Upper lobe of left lung (tissue), 6 donors: Measurements from ENCODE around the gene RIN3. TPM values are rescaled to one million over a fixed set of nuclear protein-coding genes. Genes with fewer than 3 reads are reported as not detected.

Experiments used
- ATAC-seq, 2 donors: fragments of 200-7000 bp; cut with Tn5 transposase; one replicate each; pipeline ENCODE4 v1.9.1; 2022; ENCODE audit warnings: mild to moderate bottlenecking in 2 of 2, moderate library complexity in 2 of 2; ENCODE audit not compliant: low FRiP score in 2 of 2
- DNase-seq, 2 donors: peaks; one replicate each; pipeline ENCODE4 v3.0.0-alpha.2; 2019 to 2020
- H3K27ac ChIP-seq, 4 donors: fragments of 200-600 bp; sonication (generic); one replicate each; pipeline ENCODE4 v1.5.1; 2016 to 2019
- H3K27me3 ChIP-seq, 4 donors: fragments of 200-600 bp; sonication (generic); one replicate each; pipeline ENCODE4 v1.5.1; 2017 to 2019
- H3K36me3 ChIP-seq, 4 donors: fragments of 200-600 bp; sonication (generic); one replicate each; pipeline ENCODE4 v1.5.1; 2016 to 2019
- H3K4me1 ChIP-seq, 4 donors: fragments of 200-600 bp; sonication (generic); one replicate each; pipeline ENCODE4 v1.5.1; 2018 to 2019
- H3K4me3 ChIP-seq, 4 donors: fragments of 200-600 bp; sonication (generic); one replicate each; pipeline ENCODE4 v1.5.1; 2017 to 2019; ENCODE audit warnings: mild to moderate bottlenecking in 2 of 4, moderate library complexity in 1 of 4
- H3K9me3 ChIP-seq, 4 donors: fragments of 200-600 bp; sonication (generic); one replicate each; pipeline ENCODE4 v1.5.1; 2018 to 2019
- EP300 ChIP-seq, 4 donors: sonication (generic); formaldehyde crosslinking; IDR thresholded peaks; one replicate each; pipeline ENCODE4 v1.5.1; 2017; ENCODE audit warnings: antibody characterized with exemption in 4 of 4, control low read depth in 2 of 4
- POLR2A ChIP-seq, 4 donors: fragments of 450-650 bp; IDR thresholded peaks; one replicate each; pipeline ENCODE4 v1.5.1; 2016 to 2017; ENCODE audit warnings: antibody characterized with exemption in 4 of 4, mild to moderate bottlenecking in 2 of 4
- POLR2AphosphoS5 ChIP-seq, 2 donors: sonication (generic); formaldehyde crosslinking; IDR thresholded peaks; one replicate each; pipeline ENCODE4 v1.5.1; 2017; ENCODE audit warnings: antibody characterized with exemption in 2 of 2
- WGBS, 2 donors: methylation state at CpG; one replicate each; pipeline ENCODE4 v1.1.5; 2017 to 2018; 5-methylcytosine and 5-hydroxymethylcytosine counted together
- total RNA-seq, 6 donors: library from RNA; depleted of rRNA in 4 of 6; stranded (reverse); fragments of >200 nt in 4 of 6; gene quantifications; one replicate each; pipeline versions ENCODE4 v1.1.0 to v1.2.1, GENCODE V29; 2016 to 2021
- TF ChIP-seq, protein P1 (sequence below), 6 experiments: fragments of 450-650 bp in 4 of 6; fragments of 200-600 bp in 2 of 6; sonication (generic) in 2 of 6; IDR thresholded peaks; one replicate each; pipeline ENCODE4 v1.5.1; 2016 to 2019; ENCODE audit warnings: antibody characterized with exemption in 6 of 6
- donor health status: DM: no; HTN: no; CAD: no; lungs with moderate emphysema.
- donor health status: DM: no; HTN: yes; CAD: no; lungs with severe emphysema.

RIN3 gene
- total RNA-seq, 6 donors from 2014 or later: 19.0 to 88.0 (median 59.7) TPM

DNA sequence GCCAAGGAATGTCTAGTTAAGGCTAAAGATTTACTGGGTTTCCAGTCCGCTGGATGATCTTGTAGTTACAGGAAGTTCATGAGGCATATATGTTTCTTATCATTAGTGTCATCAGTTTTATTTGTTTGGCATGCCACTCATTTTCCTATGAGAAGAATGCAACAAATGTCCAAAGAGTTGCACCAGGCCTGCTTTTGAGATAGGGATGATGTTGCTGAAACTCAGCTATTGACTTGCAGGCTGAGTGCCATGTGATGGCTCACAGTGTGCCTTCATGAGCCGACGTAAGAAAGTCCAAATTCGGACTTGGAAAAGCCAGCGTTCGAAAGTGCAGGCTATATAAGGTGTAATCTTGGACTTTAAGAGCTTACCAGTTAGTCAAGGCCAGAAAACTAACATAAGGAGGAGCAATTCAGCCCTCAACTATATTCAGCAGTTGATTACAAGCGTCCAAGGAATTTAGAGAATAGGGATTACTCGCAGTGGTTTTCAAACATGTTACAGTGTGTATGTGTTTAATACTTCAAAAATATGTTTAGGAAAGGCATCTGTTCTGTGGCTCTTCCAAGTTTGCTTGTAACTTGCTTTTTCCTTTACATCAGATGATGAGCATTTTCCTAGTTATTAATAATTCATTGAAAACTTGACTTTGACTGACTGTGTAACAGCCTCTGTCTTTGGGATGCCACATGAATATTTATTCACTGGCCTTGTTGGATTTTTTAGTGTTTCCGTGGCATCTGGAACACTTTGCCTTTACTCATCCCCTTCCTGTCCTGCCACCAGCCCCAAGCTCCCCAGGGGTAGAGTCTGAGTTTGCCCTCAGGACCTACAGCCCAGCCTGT lies 133.6 kb downstream of the RIN3 start:
- 78 to 84% methylated on average over 9 of the region's 9 CpGs for WGBS, 2 donors
- TF ChIP-seq, protein P1, sequence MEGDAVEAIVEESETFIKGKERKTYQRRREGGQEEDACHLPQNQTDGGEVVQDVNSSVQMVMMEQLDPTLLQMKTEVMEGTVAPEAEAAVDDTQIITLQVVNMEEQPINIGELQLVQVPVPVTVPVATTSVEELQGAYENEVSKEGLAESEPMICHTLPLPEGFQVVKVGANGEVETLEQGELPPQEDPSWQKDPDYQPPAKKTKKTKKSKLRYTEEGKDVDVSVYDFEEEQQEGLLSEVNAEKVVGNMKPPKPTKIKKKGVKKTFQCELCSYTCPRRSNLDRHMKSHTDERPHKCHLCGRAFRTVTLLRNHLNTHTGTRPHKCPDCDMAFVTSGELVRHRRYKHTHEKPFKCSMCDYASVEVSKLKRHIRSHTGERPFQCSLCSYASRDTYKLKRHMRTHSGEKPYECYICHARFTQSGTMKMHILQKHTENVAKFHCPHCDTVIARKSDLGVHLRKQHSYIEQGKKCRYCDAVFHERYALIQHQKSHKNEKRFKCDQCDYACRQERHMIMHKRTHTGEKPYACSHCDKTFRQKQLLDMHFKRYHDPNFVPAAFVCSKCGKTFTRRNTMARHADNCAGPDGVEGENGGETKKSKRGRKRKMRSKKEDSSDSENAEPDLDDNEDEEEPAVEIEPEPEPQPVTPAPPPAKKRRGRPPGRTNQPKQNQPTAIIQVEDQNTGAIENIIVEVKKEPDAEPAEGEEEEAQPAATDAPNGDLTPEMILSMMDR (IDR thresholded peaks at IDR 0.05): no peak
- peak; percentile 44 to 70 for TF ChIP-seq POLR2AphosphoS5 (IDR thresholded peaks at IDR 0.05)
- Histone ChIP-seq H3K36me3 (peaks cover 0 to 18% (median 5%) of the 10 kb centered on the region in 4 donors), H3K4me3 (no peak overlapping the region), H3K27me3 (no peaks in the 10 kb centered on the region), H3K9me3 (no peaks in the 10 kb centered on the region), H3K27ac (peak overlapping the region; percentile 85 to 96 (median 88)), H3K4me1 (peaks cover 31 to 67% (median 51%) of the 10 kb centered on the region in 4 donors)
- ATAC-seq (no peak), DNase-seq (no peak)

- Histone ChIP-seq H3K27ac (peak overlapping the region; percentile 85 to 96 (median 88)), H3K4me1 (peaks cover 31 to 67% (median 51%) of the 10 kb centered on the region in 4 donors), H3K36me3 (peaks cover 0 to 18% (median 2%) of the 10 kb centered on the region in 4 donors), H3K4me3 (no peak overlapping the region), H3K9me3 (no peaks in the 10 kb centered on the region), H3K27me3 (no peaks in the 10 kb centered on the region)
- ATAC-seq (no peak), DNase-seq (no peak)
- WGBS, 2 donors: 47 to 60% methylated on average over 1 to 4 of the region's 4 CpGs
- TF ChIP-seq POLR2A (IDR thresholded peaks at IDR 0.05): no peak
- TF ChIP-seq, protein P1 (IDR thresholded peaks at IDR 0.05): no peak
- no peak for TF ChIP-seq EP300 (IDR thresholded peaks at IDR 0.05)
- TF ChIP-seq POLR2AphosphoS5 (IDR thresholded peaks at IDR 0.05): no peak
Measured at GRCh38 chr14:92647797-92648279, 134.3 kb downstream of the RIN3 start.

DNA sequence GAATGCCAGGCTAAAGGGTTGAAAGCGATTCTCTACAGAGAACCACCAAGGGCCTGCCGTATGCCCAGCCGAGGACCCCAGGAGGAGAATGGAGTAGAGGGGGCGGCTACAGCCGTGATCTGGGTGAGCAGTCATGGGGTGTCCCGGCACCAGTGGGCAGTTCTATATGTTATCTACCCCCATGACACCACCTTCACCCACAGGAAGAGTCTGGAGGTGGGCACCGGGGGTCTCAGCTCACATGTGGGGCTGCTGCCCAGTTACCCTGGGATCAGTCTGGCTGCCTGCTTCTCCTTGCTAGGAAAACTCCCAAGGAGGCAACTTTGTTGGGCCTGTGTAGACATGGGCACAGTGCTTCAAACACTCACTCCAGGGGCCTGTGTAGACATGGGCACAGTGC lies 135.5 kb downstream of the RIN3 start:
- 92 to 93% methylated on average over 7 of the region's 7 CpGs for WGBS, 2 donors
- no peaks in the 10 kb centered on the region for H3K9me3 ChIP-seq
- peaks cover 0 to 21% (median 3%) of the 10 kb centered on the region in 4 donors for H3K36me3 ChIP-seq
- H3K27ac ChIP-seq: peak overlapping the region; percentile 85 to 96 (median 88)
- H3K4me3 ChIP-seq: no peak overlapping the region
- TF ChIP-seq POLR2AphosphoS5 (IDR thresholded peaks at IDR 0.05): no peak
- no peak for TF ChIP-seq POLR2A (IDR thresholded peaks at IDR 0.05)
- no peak for TF ChIP-seq EP300 (IDR thresholded peaks at IDR 0.05)
- TF ChIP-seq, protein P1 (IDR thresholded peaks at IDR 0.05): no peak
- no peaks in the 10 kb centered on the region for H3K27me3 ChIP-seq
- ATAC-seq (no peak), DNase-seq (no peak)
- H3K4me1 ChIP-seq: peaks cover 31 to 63% (median 51%) of the 10 kb centered on the region in 4 donors

GRCh38 chr14:92649934-92650545 lies 136.5 kb downstream of the RIN3 start:
- peak overlapping the region; percentile 85 to 96 (median 88) for H3K27ac ChIP-seq
- H3K36me3 ChIP-seq: peaks cover 0 to 16% (median 3%) of the 10 kb centered on the region in 4 donors
- no peak overlapping the region for H3K4me3 ChIP-seq
- peaks cover 31 to 55% (median 51%) of the 10 kb centered on the region in 4 donors for H3K4me1 ChIP-seq
- peak in 1 of 2 donors; percentile 95 for DNase-seq
- WGBS, 2 donors: 62 to 67% methylated on average over 10 to 17 of the region's 17 CpGs
- no peaks in the 10 kb centered on the region for H3K27me3 ChIP-seq
- H3K9me3 ChIP-seq: no peaks in the 10 kb centered on the region
- ATAC-seq: peak; percentile 73 to 83
- peak in 1 of 4 donors; percentile 67 for TF ChIP-seq POLR2A (IDR thresholded peaks at IDR 0.05)
- TF ChIP-seq, protein P1 (IDR thresholded peaks at IDR 0.05): no peak
- peak in 3 of 4 donors; percentile 50 to 84 (median 75) for TF ChIP-seq EP300 (IDR thresholded peaks at IDR 0.05)
- peak; percentile 90 to 95 for TF ChIP-seq POLR2AphosphoS5 (IDR thresholded peaks at IDR 0.05)
